ENCODE measurements around the gene AAGAB.

DNA sequence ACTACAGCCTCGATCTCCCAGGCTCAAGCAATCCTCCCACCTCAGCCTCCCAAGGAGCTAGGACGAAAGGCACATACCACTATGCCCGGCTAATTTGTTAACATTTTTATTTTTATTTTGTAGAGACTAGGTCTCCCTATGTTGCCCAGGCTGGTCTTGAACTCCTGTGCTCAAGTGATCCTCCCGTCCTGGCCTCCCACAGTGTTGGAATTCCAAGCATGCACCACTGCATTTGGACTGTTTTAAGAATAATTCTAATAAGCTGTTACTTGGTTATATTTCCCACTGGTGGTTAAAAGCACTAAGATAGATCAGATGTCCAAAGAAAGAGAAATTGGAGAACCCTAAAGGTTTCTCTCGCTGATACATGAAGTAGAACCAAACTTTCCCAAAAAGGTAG lies 3.1 kb downstream of the AAGAB start:
- TF ChIP-seq POLR2AphosphoS5 (IDR thresholded peaks at IDR 0.05; ENCODE audit: low read depth, low read length) (no peak), TAF1 (IDR thresholded peaks at IDR 0.05; ENCODE audit: borderline replicate concordance, insufficient read depth, low read length) (no peak), SIN3A (IDR thresholded peaks at IDR 0.05; ENCODE audit: borderline replicate concordance, insufficient read depth, low read length) (no peak)
